Lower leg skin (tissue), 4 donors: Measurements from ENCODE around the gene PSAT1. TPM values are rescaled to one million over a fixed set of nuclear protein-coding genes. Genes with fewer than 3 reads are reported as not detected.
A peak's percentile ranks its signal among the peaks of the same experiment; 100 is the strongest.

Source experiments
- DNase-seq, 2 donors: peaks; one replicate each; pipeline ENCODE4 v3.0.0-alpha.2; 2019; ENCODE audit warnings: low spot score in 2 of 2
- H3K4me3 ChIP-seq: fragments of 200-600 bp; sonication (generic); 2 replicates; pipeline ENCODE4 v1.5.1; 2017; ENCODE audit warnings: mild to moderate bottlenecking, low read depth; ENCODE audit not compliant: poor library complexity, severe bottlenecking
- CTCF ChIP-seq, 3 donors: fragments of 450-650 bp; IDR thresholded peaks; one replicate each; pipeline ENCODE4 v1.5.1; 2016; ENCODE audit warnings: antibody characterized with exemption in 3 of 3, mild to moderate bottlenecking in 3 of 3, moderate library complexity in 2 of 3
- POLR2A ChIP-seq, 2 donors: fragments of 450-650 bp; IDR thresholded peaks; one replicate each; pipeline ENCODE4 v1.6.1; 2016 to 2017; ENCODE audit warnings: antibody characterized with exemption in 2 of 2, mild to moderate bottlenecking in 1 of 2, moderate library complexity in 1 of 2
- WGBS, 2 donors: methylation state at CpG; one replicate each; pipeline ENCODE4 v1.1.5; 2018; 5-methylcytosine and 5-hydroxymethylcytosine counted together
- intact Hi-C: fragments of 100-400 bp; cut with DNase I; formaldehyde crosslinking; loops from one replicate; pipeline ENCODE4 v1.15.0; 2023; ENCODE audit warnings: low total_unique reads
- total RNA-seq, 4 donors: library from RNA; depleted of rRNA; stranded (reverse); fragments of >200 nt; gene quantifications; one replicate each; pipeline ENCODE4 v1.1.0, GENCODE V29; 2016

The PSAT1 gene
- total RNA-seq, 4 donors from 2014 or later, result 50.2 to 106 (median 75.3) TPM

GRCh38 chr9:78294290-78295176 is 2.4 kb upstream of the PSAT1 start:
- no peak for DNase-seq
- no peak overlapping the region for H3K4me3 ChIP-seq
- no peak for TF ChIP-seq CTCF (IDR thresholded peaks at IDR 0.05)
- TF ChIP-seq POLR2A (IDR thresholded peaks at IDR 0.05), result no peak
- intact Hi-C loops, result no loop called here
- 82% methylated on average over 5 of the region's 5 CpGs for WGBS, 2 donors

- no peak for TF ChIP-seq CTCF (IDR thresholded peaks at IDR 0.05)
- no peak for TF ChIP-seq POLR2A (IDR thresholded peaks at IDR 0.05)
- intact Hi-C loops, result no loop called here
- 87 to 89% methylated on average over 3 of the region's 3 CpGs for WGBS, 2 donors
- H3K4me3 ChIP-seq, result no peak overlapping the region
- no peak for DNase-seq
These were observed 1.7 kb upstream of the PSAT1 start for GRCh38 chr9:78295177-78295575.

GRCh38 chr9:78295731-78296130 is 1.2 kb upstream of the PSAT1 start:
- TF ChIP-seq POLR2A (IDR thresholded peaks at IDR 0.05) (no peak), CTCF (IDR thresholded peaks at IDR 0.05) (no peak)
- no peak for DNase-seq
- intact Hi-C loops, result no loop called here
- WGBS, 2 donors, result 65 to 66% methylated on average over 6 of the region's 6 CpGs
- H3K4me3 ChIP-seq, result no peak overlapping the region

- TF ChIP-seq CTCF (IDR thresholded peaks at IDR 0.05), result no peak
- peak overlapping the region; percentile 14 for H3K4me3 ChIP-seq
- DNase-seq, result peak in 1 of 2 donors; percentile 24
- intact Hi-C loops, result no loop called here
- WGBS, 2 donors, result 2 to 3% methylated on average over 31 to 32 of the region's 32 CpGs
These were observed 578 bp upstream of the PSAT1 start for GRCh38 chr9:78296201-78296892.

- WGBS, 2 donors, result 1% methylated on average over 10 of the region's 10 CpGs
- no peak for DNase-seq
- intact Hi-C loops, result no loop called here
- TF ChIP-seq POLR2A (IDR thresholded peaks at IDR 0.05), result no peak
- TF ChIP-seq CTCF (IDR thresholded peaks at IDR 0.05), result no peak
- peak overlapping the region; percentile 58 for H3K4me3 ChIP-seq
These were observed 692 bp downstream of the PSAT1 start for GRCh38 chr9:78297672-78297961.
